Gastrocnemius medialis (tissue), 4 donors: ENCODE measurements around the gene TXNIP. TPM values are rescaled to one million over a fixed set of nuclear protein-coding genes. Genes with fewer than 3 reads are reported as not detected.

Source experiments
- ATAC-seq, 2 donors: fragments of 150-250 bp; one replicate each; pipeline ENCODE4 v1.9.1; 2016
- DNase-seq, 2 donors: peaks; one replicate each; pipeline ENCODE4 v3.0.0-alpha.2; 2019
- H3K27ac ChIP-seq, 4 donors: fragments of 200-600 bp; sonication (generic); 1 replicate in 1 of 4; 2 replicates in 3 of 4; pipeline ENCODE4 v1.5.1; 2016 to 2018; ENCODE audit warnings: mild to moderate bottlenecking in 2 of 4, moderate library complexity in 1 of 4
- H3K27me3 ChIP-seq, 3 donors: fragments of 200-600 bp; sonication (generic) in 2 of 3; 1 replicate in 1 of 3; 2 replicates in 2 of 3; pipeline versions ENCODE4 v1.5.1 to v1.6.0; 2016 to 2019; ENCODE audit warnings: mild to moderate bottlenecking in 1 of 3, moderate library complexity in 1 of 3
- H3K36me3 ChIP-seq, 2 donors: fragments of 200-600 bp; sonication (generic) in 1 of 2; one replicate each; pipeline ENCODE4 v1.5.1; 2017 to 2018
- H3K4me1 ChIP-seq, 2 donors: fragments of 200-600 bp; sonication (generic) in 1 of 2; one replicate each; pipeline ENCODE4 v1.5.1; 2016 to 2017; ENCODE audit warnings: mild to moderate bottlenecking in 2 of 2
- H3K4me3 ChIP-seq, 4 donors: fragments of 200-600 bp; sonication (generic) in 3 of 4; 1 replicate in 1 of 4; 2 replicates in 3 of 4; pipeline ENCODE4 v1.5.1; 2016 to 2019; ENCODE audit warnings: mild to moderate bottlenecking in 2 of 4
- H3K9me3 ChIP-seq, 3 donors: fragments of 200-600 bp; sonication (generic) in 2 of 3; 1 replicate in 1 of 3; 2 replicates in 2 of 3; pipeline ENCODE4 v1.5.1; 2016 to 2019
- CTCF ChIP-seq, 5 experiments: fragments of 450-650 bp in 3 of 5; fragments of 200-600 bp in 2 of 5; sonication (generic) in 2 of 5; IDR thresholded peaks in 4 of 5; conservative IDR thresholded peaks in 1 of 5; 1 replicate in 4 of 5; 2 replicates in 1 of 5; pipeline ENCODE4 v1.5.1; 2016 to 2019; ENCODE audit warnings: antibody characterized with exemption in 5 of 5, mild to moderate bottlenecking in 3 of 5, moderate library complexity in 3 of 5
- POLR2A ChIP-seq, 2 donors: fragments of 450-650 bp; IDR thresholded peaks; one replicate each; pipeline ENCODE4 v1.6.1; 2017; ENCODE audit warnings: antibody characterized with exemption in 2 of 2, mild to moderate bottlenecking in 2 of 2, moderate library complexity in 2 of 2
- in situ Hi-C, 4 donors: fragments of 200-750 bp; cut with MboI; loops; one replicate each; pipeline versions ENCODE4 v1.15.0 to v1.8.0; 2017; ENCODE audit warnings: low sequenced_read_pairs in 4 of 4
- intact Hi-C: fragments of 100-400 bp; cut with DNase I; formaldehyde crosslinking; loops from one replicate; pipeline ENCODE4 v1.15.1; 2023; ENCODE audit warnings: low total_unique reads
- total RNA-seq, 4 donors: library from RNA; depleted of rRNA; stranded (reverse); fragments of >200 nt; gene quantifications; one replicate each; pipeline versions ENCODE4 v1.1.0 to v1.2.3, GENCODE V29; 2016

The TXNIP gene
- total RNA-seq, 4 donors from 2014 or later: 1,815 to 2,839 (median 2,202) TPM

- Histone ChIP-seq H3K4me3 (peak overlapping the region; percentile 69 to 82 (median 73)), H3K36me3 (no peaks in the 10 kb centered on the region), H3K4me1 (peaks cover 45 to 46% of the 10 kb centered on the region in 2 donors), H3K9me3 (no peaks in the 10 kb centered on the region), H3K27ac (peak overlapping the region; percentile 88 to 99 (median 96)), H3K27me3 (no peaks in the 10 kb centered on the region)
- in situ Hi-C loops (no loop called here), intact Hi-C loops (loop anchor here (2.0 kb wide), 1 partner anchor 43 kb away; the partner anchor contains the start of gene PEX11B)
- TF ChIP-seq CTCF (IDR thresholded peaks at IDR 0.05 in 4 of 5, conservative IDR thresholded peaks at IDR 0.05 in 1 of 5) (no peak), POLR2A (IDR thresholded peaks at IDR 0.05) (no peak)
- ATAC-seq (no peak), DNase-seq (peak in 1 of 2 donors; percentile 66)
These were observed 34.8 kb downstream of the TXNIP start for GRCh38 chr1:145961425-145962156.

- no peak for TF ChIP-seq POLR2A (IDR thresholded peaks at IDR 0.05)
- no peak for TF ChIP-seq CTCF (IDR thresholded peaks at IDR 0.05 in 4 of 5, conservative IDR thresholded peaks at IDR 0.05 in 1 of 5)
- H3K9me3 ChIP-seq: no peaks in the 10 kb centered on the region
- peak overlapping the region; percentile 88 to 99 (median 96) for H3K27ac ChIP-seq
- intact Hi-C loops (no loop called here), in situ Hi-C loops (no loop called here)
- no peak for ATAC-seq
- peak overlapping the region; percentile 69 to 82 (median 73) for H3K4me3 ChIP-seq
- no peaks in the 10 kb centered on the region for H3K36me3 ChIP-seq
- peaks cover 50 to 51% of the 10 kb centered on the region in 2 donors for H3K4me1 ChIP-seq
- H3K27me3 ChIP-seq: no peaks in the 10 kb centered on the region
- no peak for DNase-seq
These were observed 35.3 kb downstream of the TXNIP start for GRCh38 chr1:145961109-145961424.

DNA sequence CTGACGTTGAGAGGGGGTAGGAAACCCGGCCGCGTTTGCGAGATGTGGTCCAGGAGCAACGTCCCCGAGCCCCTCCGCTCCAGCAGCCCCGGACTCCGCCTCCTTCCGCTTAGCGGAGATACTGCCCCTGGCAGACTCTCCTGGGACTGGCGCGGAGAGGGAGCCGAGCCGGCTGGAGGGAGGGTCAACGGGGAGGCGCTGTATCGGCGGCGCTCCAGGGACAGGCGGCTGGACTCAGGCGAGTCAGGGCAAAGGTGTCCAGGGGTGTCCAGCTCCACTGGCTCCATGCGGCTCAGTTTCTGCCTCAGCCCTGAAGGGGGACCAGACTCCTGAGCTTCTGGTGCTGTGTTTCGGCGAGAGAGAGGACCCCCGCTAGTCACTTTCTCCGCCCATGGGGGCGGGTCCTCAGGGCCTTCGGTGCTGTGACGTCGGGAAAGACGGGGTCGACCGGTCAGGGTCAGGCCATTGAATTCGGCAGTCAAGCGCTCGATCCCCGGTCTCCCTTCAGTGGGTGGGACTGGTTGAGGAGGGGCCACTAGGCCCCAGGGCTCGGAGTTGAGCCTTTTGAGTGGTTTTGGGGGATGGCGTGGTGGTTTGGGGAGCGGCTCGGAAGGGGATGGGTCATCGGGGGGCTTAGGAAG, 35.8 kb downstream of the TXNIP start:
- Histone ChIP-seq H3K9me3 (no peaks in the 10 kb centered on the region), H3K27ac (peak overlapping the region; percentile 88 to 99 (median 96)), H3K4me3 (peak overlapping the region; percentile 69 to 82 (median 73)), H3K36me3 (no peaks in the 10 kb centered on the region), H3K4me1 (peaks cover 53 to 56% of the 10 kb centered on the region in 2 donors), H3K27me3 (no peaks in the 10 kb centered on the region)
- in situ Hi-C loops (no loop called here), intact Hi-C loops (no loop called here)
- ATAC-seq: peak; percentile 11 to 14
- DNase-seq: peak; percentile 65 to 80
- TF ChIP-seq CTCF (IDR thresholded peaks at IDR 0.05 in 4 of 5, conservative IDR thresholded peaks at IDR 0.05 in 1 of 5): peak in 3 of 5 experiments; percentile 12 to 45 (median 43)
- TF ChIP-seq POLR2A (IDR thresholded peaks at IDR 0.05): peak; percentile 82 to 90

DNA sequence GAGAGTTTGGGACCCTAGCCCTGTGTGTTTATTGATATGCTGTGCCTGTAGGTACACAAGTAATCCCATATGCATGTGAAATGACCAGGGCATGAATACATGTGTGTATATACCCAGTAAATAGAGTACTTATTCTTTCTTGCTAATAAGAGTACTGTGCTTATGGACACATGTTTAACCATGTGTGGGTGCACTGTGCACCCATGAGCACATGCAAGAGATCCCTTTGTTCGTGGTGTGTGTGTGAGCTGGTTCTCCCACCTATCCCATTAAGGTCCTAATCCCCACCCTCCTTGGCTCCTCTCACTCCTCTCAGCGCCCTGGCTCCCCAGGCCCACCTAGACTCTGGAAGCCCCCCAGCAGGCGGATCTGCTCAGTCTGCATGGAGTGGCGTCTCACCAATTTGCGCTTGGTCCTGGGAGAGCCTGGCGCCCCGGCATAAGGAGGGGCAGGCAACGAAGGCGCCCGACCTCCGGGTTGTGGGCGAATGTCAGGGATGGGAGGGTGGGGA, 36.4 kb downstream of the TXNIP start:
- peak overlapping the region; percentile 88 to 99 (median 96) for H3K27ac ChIP-seq
- DNase-seq (no peak), ATAC-seq (no peak)
- peaks cover 53 to 62% of the 10 kb centered on the region in 2 donors for H3K4me1 ChIP-seq
- no peaks in the 10 kb centered on the region for H3K27me3 ChIP-seq
- no peaks in the 10 kb centered on the region for H3K9me3 ChIP-seq
- intact Hi-C loops (no loop called here), in situ Hi-C loops (loop anchor here in 1 of 4 donors (10.0 kb wide), 1 partner anchor 65 kb away; no protein-coding TSS in a partner anchor)
- no peak for TF ChIP-seq POLR2A (IDR thresholded peaks at IDR 0.05)
- TF ChIP-seq CTCF (IDR thresholded peaks at IDR 0.05 in 4 of 5, conservative IDR thresholded peaks at IDR 0.05 in 1 of 5): no peak
- H3K36me3 ChIP-seq: no peaks in the 10 kb centered on the region
- peak overlapping the region; percentile 69 to 82 (median 73) for H3K4me3 ChIP-seq
